ENCODE results near the gene BPIFA1.

BPIFA1 gene

DNA sequence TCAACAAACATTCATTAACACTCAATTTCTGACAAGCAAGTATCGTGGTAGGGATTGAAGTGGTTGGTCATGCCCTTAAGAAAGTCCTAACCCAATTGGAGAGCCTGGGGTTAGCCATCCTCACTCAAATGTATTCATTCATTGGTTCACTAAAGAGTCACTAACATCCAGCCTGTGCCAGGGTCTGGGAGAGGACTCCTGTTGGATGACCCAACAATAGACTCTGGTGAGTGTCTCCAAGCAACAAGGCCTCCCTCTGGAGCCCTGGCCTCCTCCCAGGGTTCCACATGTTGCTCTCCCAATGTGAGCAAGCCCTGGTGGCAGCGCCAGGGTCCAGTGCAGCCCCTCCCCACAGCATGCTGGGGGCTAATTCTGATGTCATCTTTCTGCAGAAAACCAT is 18.7 kb upstream of the BPIFA1 start, which contains the start of gene BPIFA3:
TSS of gene BPIFA3 (plus strand) at position 301 of the 400 bp plus-strand sequence. CDS start 185 bp downstream, outside the sequence.
- no peak for DNase-seq (ENCODE audit: low read depth in 1 of 2, low spot score in 1 of 2)
- no peak within 1 kb of the TSS for H3K4me3 ChIP-seq (replicated peaks; ENCODE audit: insufficient read depth, low read length)
- H3K27ac ChIP-seq (replicated peaks): no peak within 1 kb of the TSS
- TF ChIP-seq GABPA (IDR thresholded peaks at IDR 0.05; ENCODE audit: low read depth) (no peak), POLR2AphosphoS5 (IDR thresholded peaks at IDR 0.05; ENCODE audit: low read depth) (no peak), SPI1 (IDR thresholded peaks at IDR 0.05; ENCODE audit: borderline replicate concordance, low read depth) (no peak), CTCF (IDR thresholded peaks at IDR 0.05; ENCODE audit: insufficient read depth, low read length) (no peak)
- TF ChIP-seq, protein P1, sequence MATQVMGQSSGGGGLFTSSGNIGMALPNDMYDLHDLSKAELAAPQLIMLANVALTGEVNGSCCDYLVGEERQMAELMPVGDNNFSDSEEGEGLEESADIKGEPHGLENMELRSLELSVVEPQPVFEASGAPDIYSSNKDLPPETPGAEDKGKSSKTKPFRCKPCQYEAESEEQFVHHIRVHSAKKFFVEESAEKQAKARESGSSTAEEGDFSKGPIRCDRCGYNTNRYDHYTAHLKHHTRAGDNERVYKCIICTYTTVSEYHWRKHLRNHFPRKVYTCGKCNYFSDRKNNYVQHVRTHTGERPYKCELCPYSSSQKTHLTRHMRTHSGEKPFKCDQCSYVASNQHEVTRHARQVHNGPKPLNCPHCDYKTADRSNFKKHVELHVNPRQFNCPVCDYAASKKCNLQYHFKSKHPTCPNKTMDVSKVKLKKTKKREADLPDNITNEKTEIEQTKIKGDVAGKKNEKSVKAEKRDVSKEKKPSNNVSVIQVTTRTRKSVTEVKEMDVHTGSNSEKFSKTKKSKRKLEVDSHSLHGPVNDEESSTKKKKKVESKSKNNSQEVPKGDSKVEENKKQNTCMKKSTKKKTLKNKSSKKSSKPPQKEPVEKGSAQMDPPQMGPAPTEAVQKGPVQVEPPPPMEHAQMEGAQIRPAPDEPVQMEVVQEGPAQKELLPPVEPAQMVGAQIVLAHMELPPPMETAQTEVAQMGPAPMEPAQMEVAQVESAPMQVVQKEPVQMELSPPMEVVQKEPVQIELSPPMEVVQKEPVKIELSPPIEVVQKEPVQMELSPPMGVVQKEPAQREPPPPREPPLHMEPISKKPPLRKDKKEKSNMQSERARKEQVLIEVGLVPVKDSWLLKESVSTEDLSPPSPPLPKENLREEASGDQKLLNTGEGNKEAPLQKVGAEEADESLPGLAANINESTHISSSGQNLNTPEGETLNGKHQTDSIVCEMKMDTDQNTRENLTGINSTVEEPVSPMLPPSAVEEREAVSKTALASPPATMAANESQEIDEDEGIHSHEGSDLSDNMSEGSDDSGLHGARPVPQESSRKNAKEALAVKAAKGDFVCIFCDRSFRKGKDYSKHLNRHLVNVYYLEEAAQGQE (IDR thresholded peaks at IDR 0.05; ENCODE audit: insufficient replicate concordance, low read depth): no peak
- H3K27me3 ChIP-seq (ENCODE audit: insufficient read depth, poor library complexity, severe bottlenecking): peaks cover 3% of the 10 kb centered on the region

- no peak for TF ChIP-seq SPI1 (IDR thresholded peaks at IDR 0.05; ENCODE audit: borderline replicate concordance, low read depth)
- TF ChIP-seq, protein P1 (IDR thresholded peaks at IDR 0.05; ENCODE audit: insufficient replicate concordance, low read depth): no peak
- no peak for TF ChIP-seq CTCF (IDR thresholded peaks at IDR 0.05; ENCODE audit: insufficient read depth, low read length)
- TF ChIP-seq POLR2AphosphoS5 (IDR thresholded peaks at IDR 0.05; ENCODE audit: low read depth): no peak
- no peak for TF ChIP-seq GABPA (IDR thresholded peaks at IDR 0.05; ENCODE audit: low read depth)
- H3K27me3 ChIP-seq (ENCODE audit: insufficient read depth, poor library complexity, severe bottlenecking): peaks cover 3% of the 10 kb centered on the region
- no peak overlapping the region for H3K4me3 ChIP-seq (replicated peaks; ENCODE audit: insufficient read depth, low read length)
- no peak for DNase-seq (ENCODE audit: low read depth in 1 of 2, low spot score in 1 of 2)
- no peak overlapping the region for H3K27ac ChIP-seq (replicated peaks)
Observed at GRCh38 chr20:33224399-33224798, 11.4 kb upstream of the BPIFA1 start.

GRCh38 chr20:33229843-33230242 is 6.0 kb upstream of the BPIFA1 start:
- no peak overlapping the region for H3K4me3 ChIP-seq (replicated peaks; ENCODE audit: insufficient read depth, low read length)
- peak; percentile 14 to 93 for DNase-seq (ENCODE audit: low read depth in 1 of 2, low spot score in 1 of 2)
- H3K27ac ChIP-seq (replicated peaks): peak overlapping the region; percentile 55
- TF ChIP-seq GABPA (IDR thresholded peaks at IDR 0.05; ENCODE audit: low read depth) (no peak; the same call in 1 of the 2 replicates), SPI1 (IDR thresholded peaks at IDR 0.05; ENCODE audit: borderline replicate concordance, low read depth) (peak; percentile 43; the same call in 1 of the 2 replicates)
- H3K27me3 ChIP-seq (ENCODE audit: insufficient read depth, poor library complexity, severe bottlenecking): no peaks in the 10 kb centered on the region

DNA sequence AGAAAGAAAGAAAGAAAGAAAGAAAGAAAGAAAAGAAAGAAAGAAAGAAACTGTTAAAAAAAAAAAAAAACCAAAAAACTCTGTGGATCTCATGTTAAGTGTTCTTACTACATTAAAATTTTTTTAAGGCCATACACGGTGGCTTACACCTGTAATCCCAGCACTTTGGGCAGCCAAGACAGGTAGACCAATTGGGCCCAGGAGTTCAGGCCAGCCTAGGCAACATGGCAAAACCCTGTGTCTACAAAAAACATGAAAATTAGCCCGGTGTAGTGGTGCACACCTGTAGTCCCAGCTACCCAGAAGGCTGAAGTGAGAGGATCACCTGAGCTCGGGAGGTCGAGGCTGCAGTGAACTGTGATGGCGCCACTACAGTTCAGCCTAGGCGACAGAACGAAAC is 4.6 kb upstream of the BPIFA1 start:
- H3K27me3 ChIP-seq (ENCODE audit: insufficient read depth, poor library complexity, severe bottlenecking): no peaks in the 10 kb centered on the region
- TF ChIP-seq, protein P1 (IDR thresholded peaks at IDR 0.05; ENCODE audit: insufficient replicate concordance, low read depth): no peak
- TF ChIP-seq SPI1 (IDR thresholded peaks at IDR 0.05; ENCODE audit: borderline replicate concordance, low read depth) (no peak), POLR2AphosphoS5 (IDR thresholded peaks at IDR 0.05; ENCODE audit: low read depth) (no peak), CTCF (IDR thresholded peaks at IDR 0.05; ENCODE audit: insufficient read depth, low read length) (no peak), GABPA (IDR thresholded peaks at IDR 0.05; ENCODE audit: low read depth) (no peak)
- no peak overlapping the region for H3K4me3 ChIP-seq (replicated peaks; ENCODE audit: insufficient read depth, low read length)
- no peak for DNase-seq (ENCODE audit: low read depth in 1 of 2, low spot score in 1 of 2)
- H3K27ac ChIP-seq (replicated peaks): no peak overlapping the region
